K562 (cell line): Measurements from ENCODE around the gene SERINC5. TPM values are rescaled to one million over a fixed set of nuclear protein-coding genes. Genes with fewer than 3 reads are reported as not detected.

Experiments used
- ARID1B ChIP-seq: fragments of 450-650 bp; IDR thresholded peaks from 2 replicates; pipeline ENCODE4 v1.6.1; 2016; ENCODE audit warnings: antibody characterized with exemption, mild to moderate bottlenecking, inconsistent platforms
- CTBP1 ChIP-seq: fragments of 450-650 bp; IDR thresholded peaks from 2 replicates; pipeline ENCODE4 v1.6.1; 2016; ENCODE audit warnings: borderline replicate concordance
- EP300 ChIP-seq: IDR thresholded peaks from 2 replicates; pipeline ENCODE4 v1.6.1; 2012; ENCODE audit warnings: low read length, improper control_type of control experiment
- FOSL1 ChIP-seq: fragments of 200-800 bp; sonication (Bioruptor generic); conservative IDR thresholded peaks from 2 replicates; pipeline ENCODE4 v1.6.1; 2016; ENCODE audit warnings: missing genetic modification characterization, missing compliant biosample characterization
- MAFK ChIP-seq: IDR thresholded peaks from 2 replicates; pipeline ENCODE4 v1.6.1; 2011; ENCODE audit warnings: low read length, improper control_type of control experiment
- MGA ChIP-seq: fragments of 450-650 bp; IDR thresholded peaks from 2 replicates; pipeline ENCODE4 v1.6.1; 2016; ENCODE audit warnings: mild to moderate bottlenecking, moderate library complexity
- NCOR1 ChIP-seq: fragments of 450-650 bp; IDR thresholded peaks from 2 replicates; pipeline ENCODE4 v1.6.1; 2016; ENCODE audit warnings: mild to moderate bottlenecking, moderate library complexity
- NFE2 ChIP-seq: IDR thresholded peaks from 2 replicates; pipeline ENCODE4 v1.6.1; 2014; ENCODE audit warnings: antibody characterized with exemption, low read depth
- RCOR1 ChIP-seq, 2 experiments: IDR thresholded peaks; 2 replicates each; pipeline ENCODE4 v1.6.1; 2012; ENCODE audit warnings: low read depth in 2 of 2, low read length in 2 of 2, borderline replicate concordance in 1 of 2, improper control_type of control experiment in 1 of 2
- SMARCC2 ChIP-seq: fragments of 450-650 bp; IDR thresholded peaks from 2 replicates; pipeline ENCODE4 v1.6.1; 2017; ENCODE audit warnings: antibody characterized with exemption, moderate library complexity, mild to moderate bottlenecking, low read depth
- ZBTB9 ChIP-seq: fragments of 450-650 bp; formaldehyde crosslinking; IDR thresholded peaks from 2 replicates; pipeline ENCODE4 v1.4.0; 2020; ENCODE audit warnings: mild to moderate bottlenecking, moderate library complexity
- ZNF766 ChIP-seq: fragments of 200-800 bp; sonication (Bioruptor generic); conservative IDR thresholded peaks from 2 replicates; pipeline ENCODE4 v1.6.1; 2016; ENCODE audit warnings: missing genetic modification characterization, missing compliant biosample characterization
- polyA plus RNA-seq, 8 experiments: library from polyadenylated mRNA; depleted of rRNA in 4 of 8; stranded (reverse) in 5 of 8; unstranded in 3 of 8; fragments of >200 nt; fragmentation: Nextera tagmentation in 2 of 8; fragmentation: Illumina TruSeq in 1 of 8; extraction: Ambion mirVana in 2 of 8; extraction: Trizol in 1 of 8; gene quantifications; 2 replicates each; pipeline versions ENCODE4 v1.2.1 to v1.2.3, GENCODE V29; 2011 to 2014; ENCODE audit warnings: inconsistent platforms in 1 of 8, missing spikeins in 1 of 8
- total RNA-seq, 7 experiments: library from RNA; depleted of rRNA in 6 of 7; stranded (reverse); fragments of >200 nt in 6 of 7; fragmentation: Illumina TruSeq in 2 of 7; extraction: Trizol in 2 of 7; gene quantifications; 2 replicates each; pipeline versions ENCODE4 v1.2.1 to v1.2.3, GENCODE V29; 2011 to 2021; ENCODE audit warnings: low replicate concordance in 1 of 7

Gene SERINC5
- total and polyA plus RNA-seq, 9 of the 15 experiments (the other 6 are each of a cell fraction or from before 2014, with no cell fraction given), result 1.4 to 7.9 (median 3.7) TPM

- TF ChIP-seq MGA (peak; percentile 78), NCOR1 (peak; percentile 83), SMARCC2 (0 out of 2 replicates have a peak, but pooled peaks have one; percentile 29), CTBP1 (peak; percentile 60; the same call in 1 of the 2 replicates), FOSL1 (tag) (peak; percentile 74), RCOR1 (IDR thresholded peaks at IDR 0.05; ENCODE audit: borderline replicate concordance in 1 of 2, low read depth in 2 of 2, low read length in 2 of 2) (peak in 1 of 2 experiments; percentile 76; a peak in 1 of 4 replicates), EP300 (peak; percentile 75), ZBTB9 (peak; percentile 70; the same call in 1 of the 2 replicates), ZNF766 (CRISPR knock-in tag) (0 out of 2 replicates have a peak, but pooled peaks have one; percentile 32), NFE2 (peak; percentile 72), ARID1B (peak; percentile 91), MAFK (peak; percentile 51)
Observed at GRCh38 chr5:80078921-80079320, 176.9 kb downstream of the SERINC5 start (continued).
